ENCODE data around the gene PLEKHG3.

- TF ChIP-seq, protein P1, sequence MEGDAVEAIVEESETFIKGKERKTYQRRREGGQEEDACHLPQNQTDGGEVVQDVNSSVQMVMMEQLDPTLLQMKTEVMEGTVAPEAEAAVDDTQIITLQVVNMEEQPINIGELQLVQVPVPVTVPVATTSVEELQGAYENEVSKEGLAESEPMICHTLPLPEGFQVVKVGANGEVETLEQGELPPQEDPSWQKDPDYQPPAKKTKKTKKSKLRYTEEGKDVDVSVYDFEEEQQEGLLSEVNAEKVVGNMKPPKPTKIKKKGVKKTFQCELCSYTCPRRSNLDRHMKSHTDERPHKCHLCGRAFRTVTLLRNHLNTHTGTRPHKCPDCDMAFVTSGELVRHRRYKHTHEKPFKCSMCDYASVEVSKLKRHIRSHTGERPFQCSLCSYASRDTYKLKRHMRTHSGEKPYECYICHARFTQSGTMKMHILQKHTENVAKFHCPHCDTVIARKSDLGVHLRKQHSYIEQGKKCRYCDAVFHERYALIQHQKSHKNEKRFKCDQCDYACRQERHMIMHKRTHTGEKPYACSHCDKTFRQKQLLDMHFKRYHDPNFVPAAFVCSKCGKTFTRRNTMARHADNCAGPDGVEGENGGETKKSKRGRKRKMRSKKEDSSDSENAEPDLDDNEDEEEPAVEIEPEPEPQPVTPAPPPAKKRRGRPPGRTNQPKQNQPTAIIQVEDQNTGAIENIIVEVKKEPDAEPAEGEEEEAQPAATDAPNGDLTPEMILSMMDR (conservative IDR thresholded peaks at IDR 0.05; ENCODE audit: low read depth in 2 of 2): no peak
- TF ChIP-seq REST (IDR thresholded peaks at IDR 0.05; ENCODE audit: unreplicated experiment) (no peak), POLR2AphosphoS5 (IDR thresholded peaks at IDR 0.05; ENCODE audit: low read depth) (no peak)
These were observed 29.7 kb downstream of the PLEKHG3 start for GRCh38 chr14:64733899-64734298.
